ENCODE measurements around the gene CACNG1. TPM values are rescaled to one million over a fixed set of nuclear protein-coding genes. Genes with fewer than 3 reads are reported as not detected.

The CACNG1 gene
- polyA plus RNA-seq, 1 donor from 2014 or later = 0.77 TPM

- Histone ChIP-seq H2AFZ (ENCODE audit: low read depth, low read length) (no peak overlapping the region), H3K9me2 (ENCODE audit: insufficient read depth, low read length) (no peaks in the 10 kb centered on the region), H3K27ac (ENCODE audit: low read length) (peak overlapping the region; percentile 11), H3K9me3 (ENCODE audit: low read length) (no peaks in the 10 kb centered on the region), H3K79me2 (replicated peaks; ENCODE audit: insufficient read depth, low read length) (no peaks in the 10 kb centered on the region), H4K20me1 (ENCODE audit: insufficient read depth) (no peaks in the 10 kb centered on the region), H3K9ac (ENCODE audit: low read length) (no peak overlapping the region), H3K4me2 (ENCODE audit: low read length) (no peak overlapping the region), H3F3A (ENCODE audit: insufficient read depth, low read length, poor library complexity, severe bottlenecking) (peaks cover 2% of the 10 kb centered on the region), H3K4me3 (ENCODE audit: low read length) (no peak overlapping the region), H3K27me3 (ENCODE audit: insufficient read depth, low read depth, low read length) (no peaks in the 10 kb centered on the region), H3K36me3 (ENCODE audit: insufficient read depth, low read length) (no peaks in the 10 kb centered on the region)
- TF ChIP-seq CTCF (IDR thresholded peaks at IDR 0.05; ENCODE audit: poor library complexity, severe bottlenecking) = no peak
- TF ChIP-seq REST (IDR thresholded peaks at IDR 0.05; ENCODE audit: borderline replicate concordance) = no peak
- no peak for TF ChIP-seq RAD21 (conservative IDR thresholded peaks at IDR 0.05)
- no peak for TF ChIP-seq TAF1 (IDR thresholded peaks at IDR 0.05; ENCODE audit: low read depth)
- TF ChIP-seq MXI1 (conservative IDR thresholded peaks at IDR 0.05; ENCODE audit: poor library complexity, severe bottlenecking) = no peak
- TF ChIP-seq EP300 (conservative IDR thresholded peaks at IDR 0.05; ENCODE audit: poor library complexity, severe bottlenecking) = no peak
- TF ChIP-seq EZH2 (IDR thresholded peaks at IDR 0.05; ENCODE audit: borderline replicate concordance, insufficient read depth, low read length, poor library complexity, severe bottlenecking) = no peak
- no peak for TF ChIP-seq POLR2AphosphoS5 (IDR thresholded peaks at IDR 0.05)
- TF ChIP-seq SMC3 (conservative IDR thresholded peaks at IDR 0.05; ENCODE audit: poor library complexity) = no peak
Observed at GRCh38 chr17:67076290-67076689, 31.9 kb downstream of the CACNG1 start.

- Histone ChIP-seq H3K27ac (ENCODE audit: low read length) (no peak overlapping the region), H3K9me3 (ENCODE audit: low read length) (no peaks in the 10 kb centered on the region), H3K9ac (ENCODE audit: low read length) (no peak overlapping the region), H3K4me2 (ENCODE audit: low read length) (no peak overlapping the region), H3F3A (ENCODE audit: insufficient read depth, low read length, poor library complexity, severe bottlenecking) (peaks cover 2% of the 10 kb centered on the region), H3K27me3 (ENCODE audit: insufficient read depth, low read depth, low read length) (no peaks in the 10 kb centered on the region), H4K20me1 (ENCODE audit: insufficient read depth) (no peaks in the 10 kb centered on the region), H3K79me2 (replicated peaks; ENCODE audit: insufficient read depth, low read length) (no peaks in the 10 kb centered on the region), H3K4me3 (ENCODE audit: low read length) (no peak overlapping the region), H3K9me2 (ENCODE audit: insufficient read depth, low read length) (no peaks in the 10 kb centered on the region), H3K36me3 (ENCODE audit: insufficient read depth, low read length) (no peaks in the 10 kb centered on the region), H2AFZ (ENCODE audit: low read depth, low read length) (no peak overlapping the region)
- TF ChIP-seq CTCF (IDR thresholded peaks at IDR 0.05; ENCODE audit: poor library complexity, severe bottlenecking) (no peak), MXI1 (conservative IDR thresholded peaks at IDR 0.05; ENCODE audit: poor library complexity, severe bottlenecking) (no peak), RAD21 (conservative IDR thresholded peaks at IDR 0.05) (no peak)
Observed at GRCh38 chr17:67078292-67078691, 33.9 kb downstream of the CACNG1 start.

Measured in neural cell (in vitro differentiated cells).